ENCODE data around the gene TMEM167A. TPM values are rescaled to one million over a fixed set of nuclear protein-coding genes. Genes with fewer than 3 reads are reported as not detected.

TMEM167A gene
- total RNA-seq, 6 experiments from 2014 or later, result 125 to 164 (median 141) TPM

DNA sequence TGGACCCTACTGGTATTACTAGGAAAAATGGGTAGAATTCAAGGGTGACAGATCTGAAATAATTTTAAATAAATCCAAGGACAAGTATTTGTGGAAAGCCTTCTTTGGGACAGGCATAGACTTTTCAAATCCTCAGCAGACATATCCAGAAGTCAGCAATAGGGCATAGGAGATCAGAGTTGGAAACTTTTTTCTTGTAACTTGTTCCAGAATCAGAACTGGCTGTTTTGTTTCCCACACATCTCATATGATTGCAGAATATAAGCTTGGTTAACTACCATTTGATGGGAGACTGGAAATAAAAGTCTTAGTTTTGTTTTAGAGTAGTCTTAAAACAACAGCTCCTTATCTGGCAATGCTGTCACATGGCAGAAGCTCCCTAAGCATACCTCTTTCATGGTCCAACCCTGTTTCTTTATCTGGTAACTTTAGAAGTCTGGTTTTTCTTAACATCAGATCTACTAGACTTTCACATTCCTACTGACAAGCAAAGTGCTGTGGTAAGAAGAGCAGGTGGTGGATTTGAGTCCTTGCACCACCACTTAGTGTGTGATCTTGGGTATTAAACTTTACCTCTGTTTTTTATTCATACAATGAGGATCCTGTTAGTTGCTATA, 25.3 kb upstream of the TMEM167A start:
- H3K4me3 Mint-ChIP-seq, result no peak overlapping the region
- no peak for DNase-seq
- H3K27ac Mint-ChIP-seq, result no peak overlapping the region
- TF ChIP-seq, protein P1, sequence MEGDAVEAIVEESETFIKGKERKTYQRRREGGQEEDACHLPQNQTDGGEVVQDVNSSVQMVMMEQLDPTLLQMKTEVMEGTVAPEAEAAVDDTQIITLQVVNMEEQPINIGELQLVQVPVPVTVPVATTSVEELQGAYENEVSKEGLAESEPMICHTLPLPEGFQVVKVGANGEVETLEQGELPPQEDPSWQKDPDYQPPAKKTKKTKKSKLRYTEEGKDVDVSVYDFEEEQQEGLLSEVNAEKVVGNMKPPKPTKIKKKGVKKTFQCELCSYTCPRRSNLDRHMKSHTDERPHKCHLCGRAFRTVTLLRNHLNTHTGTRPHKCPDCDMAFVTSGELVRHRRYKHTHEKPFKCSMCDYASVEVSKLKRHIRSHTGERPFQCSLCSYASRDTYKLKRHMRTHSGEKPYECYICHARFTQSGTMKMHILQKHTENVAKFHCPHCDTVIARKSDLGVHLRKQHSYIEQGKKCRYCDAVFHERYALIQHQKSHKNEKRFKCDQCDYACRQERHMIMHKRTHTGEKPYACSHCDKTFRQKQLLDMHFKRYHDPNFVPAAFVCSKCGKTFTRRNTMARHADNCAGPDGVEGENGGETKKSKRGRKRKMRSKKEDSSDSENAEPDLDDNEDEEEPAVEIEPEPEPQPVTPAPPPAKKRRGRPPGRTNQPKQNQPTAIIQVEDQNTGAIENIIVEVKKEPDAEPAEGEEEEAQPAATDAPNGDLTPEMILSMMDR (IDR thresholded peaks at IDR 0.05), result no peak
- no peaks in the 10 kb centered on the region for H3K36me3 Mint-ChIP-seq (ENCODE audit: low read depth)
- H3K4me1 Mint-ChIP-seq (ENCODE audit: low read depth), result peaks cover 50% of the 10 kb centered on the region
- no peaks in the 10 kb centered on the region for H3K27me3 Mint-ChIP-seq (ENCODE audit: insufficient read depth)
- no peaks in the 10 kb centered on the region for H3K9me3 Mint-ChIP-seq

DNA sequence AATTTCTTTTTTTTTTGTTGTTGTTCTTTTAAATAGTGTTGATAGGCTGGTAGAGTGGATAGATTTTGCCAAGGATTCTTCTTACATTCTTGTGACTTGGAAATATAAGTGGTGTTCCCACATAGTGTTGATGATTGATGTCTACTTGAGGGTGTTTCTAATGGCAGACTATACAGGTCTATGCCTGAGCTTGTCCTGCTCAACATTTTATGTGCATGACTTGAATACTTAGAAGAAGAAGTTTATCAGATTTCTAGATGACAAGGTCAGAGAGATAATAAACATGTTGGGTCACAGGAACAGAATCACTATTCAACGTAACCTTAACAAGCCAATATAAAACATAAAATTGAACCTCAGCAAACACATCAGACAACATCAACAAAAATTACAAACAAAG, 24.3 kb upstream of the TMEM167A start:
- TF ChIP-seq, protein P1 (IDR thresholded peaks at IDR 0.05), result no peak
- Mint-ChIP-seq H3K4me3 (no peak overlapping the region), H3K27me3 (ENCODE audit: insufficient read depth) (no peaks in the 10 kb centered on the region), H3K27ac (no peak overlapping the region), H3K4me1 (ENCODE audit: low read depth) (peaks cover 60% of the 10 kb centered on the region), H3K9me3 (no peaks in the 10 kb centered on the region), H3K36me3 (ENCODE audit: low read depth) (no peaks in the 10 kb centered on the region)
- no peak for DNase-seq

DNA sequence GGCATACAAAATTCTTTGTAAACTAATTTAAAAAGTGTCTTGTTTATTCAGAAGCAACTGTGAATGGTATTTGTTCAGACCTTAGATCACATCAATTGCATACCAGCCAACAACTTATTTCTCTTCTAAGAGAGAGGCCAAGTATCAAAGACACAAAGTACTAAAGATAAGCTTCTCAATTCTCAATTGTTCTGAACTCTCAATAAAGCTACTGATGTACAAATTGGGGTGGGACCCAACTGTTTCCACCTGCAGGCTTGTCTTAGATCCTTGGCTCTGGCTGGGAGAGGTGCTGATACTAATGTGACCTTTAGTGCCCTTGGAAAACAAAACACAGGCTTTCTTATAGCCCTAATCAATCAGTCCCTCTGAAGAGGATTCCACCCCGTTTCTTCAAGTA, 22.3 kb upstream of the TMEM167A start:
- no peak overlapping the region for H3K4me3 Mint-ChIP-seq
- no peak overlapping the region for H3K27ac Mint-ChIP-seq
- peaks cover 75% of the 10 kb centered on the region for H3K4me1 Mint-ChIP-seq (ENCODE audit: low read depth)
- no peaks in the 10 kb centered on the region for H3K36me3 Mint-ChIP-seq (ENCODE audit: low read depth)
- TF ChIP-seq, protein P1 (IDR thresholded peaks at IDR 0.05), result no peak
- DNase-seq, result no peak
- peaks cover under 1% of the 10 kb centered on the region for H3K9me3 Mint-ChIP-seq
- H3K27me3 Mint-ChIP-seq (ENCODE audit: insufficient read depth), result no peaks in the 10 kb centered on the region

DNA sequence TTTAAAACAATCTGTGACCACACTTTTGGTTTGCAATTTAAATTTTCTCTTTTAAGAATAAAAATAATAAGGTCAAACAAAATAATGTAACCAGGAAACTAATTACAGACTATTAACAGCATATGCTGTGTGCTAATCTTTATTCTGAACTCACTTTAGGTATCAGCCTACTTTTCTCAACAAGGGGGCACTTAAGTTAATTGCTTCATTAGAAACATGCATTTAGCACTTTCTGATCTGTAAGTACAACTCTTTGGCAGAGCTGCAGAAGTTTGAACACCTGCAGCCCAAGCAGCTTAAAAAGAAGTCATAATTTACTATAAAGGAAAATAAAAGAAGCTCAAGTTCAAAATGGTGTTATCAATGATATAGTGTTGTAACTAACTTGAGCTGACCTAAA, 21.8 kb upstream of the TMEM167A start:
- DNase-seq, result no peak
- TF ChIP-seq, protein P1 (IDR thresholded peaks at IDR 0.05), result no peak
- Mint-ChIP-seq H3K4me3 (no peak overlapping the region), H3K4me1 (ENCODE audit: low read depth) (peaks cover 71% of the 10 kb centered on the region), H3K9me3 (peaks cover 5% of the 10 kb centered on the region), H3K27me3 (ENCODE audit: insufficient read depth) (no peaks in the 10 kb centered on the region), H3K27ac (no peak overlapping the region), H3K36me3 (ENCODE audit: low read depth) (peaks cover 4% of the 10 kb centered on the region; the same call in 1 of the 2 replicates)

DNA sequence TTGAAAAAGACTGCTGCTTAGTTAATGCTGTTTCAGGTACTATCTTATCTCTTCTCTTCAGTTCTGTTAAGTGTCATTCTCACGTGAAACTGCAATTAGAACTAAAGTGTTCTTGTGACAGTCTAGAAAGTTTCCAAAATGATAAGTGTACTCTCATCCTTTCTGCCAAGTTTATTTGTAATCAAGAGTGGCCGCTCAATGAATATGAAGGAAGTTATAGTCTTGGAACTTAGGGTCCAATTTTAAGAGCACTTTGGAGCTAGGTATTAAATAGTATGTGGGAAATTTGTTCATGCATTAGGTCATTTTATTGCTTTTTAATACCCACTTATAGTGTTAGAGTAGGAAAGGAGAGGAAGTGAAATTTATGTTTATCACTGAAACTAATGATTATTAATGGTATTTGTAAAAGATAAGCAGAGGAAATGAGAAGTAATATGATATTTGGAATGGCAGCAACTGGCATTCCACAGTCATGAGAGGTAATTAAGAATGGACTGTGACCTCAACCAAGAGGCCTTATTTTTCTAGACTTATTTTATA, 20.6 kb upstream of the TMEM167A start:
- Mint-ChIP-seq H3K4me3 (peak overlapping the region; percentile 68), H3K4me1 (ENCODE audit: low read depth) (peaks cover 63% of the 10 kb centered on the region), H3K9me3 (peaks cover 17% of the 10 kb centered on the region), H3K27ac (peak overlapping the region; percentile 21), H3K36me3 (ENCODE audit: low read depth) (peaks cover 17% of the 10 kb centered on the region), H3K27me3 (ENCODE audit: insufficient read depth) (no peaks in the 10 kb centered on the region)
- DNase-seq, result peak; percentile 26
- TF ChIP-seq, protein P1 (IDR thresholded peaks at IDR 0.05), result no peak

Measured in HFFc6 (cell line).